Astrocyte of the cerebellum (primary cell): ENCODE measurements around the gene USP43.
A peak's percentile ranks its signal among the peaks of the same experiment; 100 is the strongest.

Source experiments
- DNase-seq: peaks from one replicate; pipeline ENCODE4 v3.0.0-alpha.2; 2011; ENCODE audit warnings: low read depth
- H3K4me3 ChIP-seq: 2 replicates; pipeline ENCODE4 v1.5.1; 2011; ENCODE audit warnings: mild to moderate bottlenecking, low read depth, low read length, moderate library complexity
- in situ Hi-C: cut with HindIII; loops from 2 replicates; pipeline ENCODE4 v1.10.0; 2017; ENCODE audit warnings: low sequenced_read_pairs
- TF ChIP-seq, protein P1 (sequence below): IDR thresholded peaks from 2 replicates; pipeline ENCODE4 v1.5.1; 2012; ENCODE audit warnings: low read length, low read depth, moderate library complexity, mild to moderate bottlenecking; ENCODE audit errors: missing control alignments

Gene USP43

DNA sequence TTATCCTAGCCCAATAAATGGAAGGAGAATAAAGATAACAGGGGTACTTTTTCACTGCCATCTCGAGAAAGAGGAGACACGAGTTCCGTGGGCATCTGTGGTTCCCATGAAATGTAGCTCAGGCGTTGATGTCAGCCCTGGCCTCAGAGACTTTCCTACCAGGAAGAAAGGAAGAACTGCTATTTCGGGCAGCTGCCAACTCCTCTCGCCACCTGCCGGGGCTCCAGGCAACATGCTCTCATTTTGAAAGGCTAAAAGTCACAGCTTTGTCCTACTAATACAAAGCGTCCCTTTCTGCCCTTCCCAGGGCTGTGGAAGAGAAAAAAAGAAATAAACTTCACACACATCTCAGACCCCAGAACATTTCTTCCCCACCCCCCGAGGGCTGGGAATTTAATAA, 80.3 kb downstream of the USP43 start:
- H3K4me3 ChIP-seq, result no peak overlapping the region
- TF ChIP-seq, protein P1, sequence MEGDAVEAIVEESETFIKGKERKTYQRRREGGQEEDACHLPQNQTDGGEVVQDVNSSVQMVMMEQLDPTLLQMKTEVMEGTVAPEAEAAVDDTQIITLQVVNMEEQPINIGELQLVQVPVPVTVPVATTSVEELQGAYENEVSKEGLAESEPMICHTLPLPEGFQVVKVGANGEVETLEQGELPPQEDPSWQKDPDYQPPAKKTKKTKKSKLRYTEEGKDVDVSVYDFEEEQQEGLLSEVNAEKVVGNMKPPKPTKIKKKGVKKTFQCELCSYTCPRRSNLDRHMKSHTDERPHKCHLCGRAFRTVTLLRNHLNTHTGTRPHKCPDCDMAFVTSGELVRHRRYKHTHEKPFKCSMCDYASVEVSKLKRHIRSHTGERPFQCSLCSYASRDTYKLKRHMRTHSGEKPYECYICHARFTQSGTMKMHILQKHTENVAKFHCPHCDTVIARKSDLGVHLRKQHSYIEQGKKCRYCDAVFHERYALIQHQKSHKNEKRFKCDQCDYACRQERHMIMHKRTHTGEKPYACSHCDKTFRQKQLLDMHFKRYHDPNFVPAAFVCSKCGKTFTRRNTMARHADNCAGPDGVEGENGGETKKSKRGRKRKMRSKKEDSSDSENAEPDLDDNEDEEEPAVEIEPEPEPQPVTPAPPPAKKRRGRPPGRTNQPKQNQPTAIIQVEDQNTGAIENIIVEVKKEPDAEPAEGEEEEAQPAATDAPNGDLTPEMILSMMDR, result peak; percentile 65
- peak; percentile 32 for DNase-seq
- in situ Hi-C loops, result no loop called here

DNA sequence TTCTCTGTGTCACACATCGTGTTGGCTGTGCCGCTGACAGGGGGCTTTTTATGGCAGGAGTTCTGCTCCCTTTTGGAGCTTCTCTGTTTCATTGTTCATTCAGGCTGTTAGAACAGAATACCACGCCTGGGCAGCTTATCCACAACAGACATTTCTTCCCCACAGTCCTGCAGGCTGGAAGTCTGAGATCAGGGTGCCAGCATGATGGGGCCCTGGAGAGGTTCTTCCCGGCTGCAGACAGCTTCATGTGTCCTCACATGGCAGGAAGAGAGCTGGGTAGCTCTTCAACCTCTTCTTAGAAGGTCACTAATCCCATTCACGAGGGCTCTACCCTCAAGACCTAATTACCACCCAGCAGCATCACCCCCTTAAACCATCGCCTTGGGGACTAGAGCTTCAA, 81.0 kb downstream of the USP43 start:
- H3K4me3 ChIP-seq, result no peak overlapping the region
- TF ChIP-seq, protein P1, result no peak
- in situ Hi-C loops, result no loop called here
- DNase-seq, result no peak

DNA sequence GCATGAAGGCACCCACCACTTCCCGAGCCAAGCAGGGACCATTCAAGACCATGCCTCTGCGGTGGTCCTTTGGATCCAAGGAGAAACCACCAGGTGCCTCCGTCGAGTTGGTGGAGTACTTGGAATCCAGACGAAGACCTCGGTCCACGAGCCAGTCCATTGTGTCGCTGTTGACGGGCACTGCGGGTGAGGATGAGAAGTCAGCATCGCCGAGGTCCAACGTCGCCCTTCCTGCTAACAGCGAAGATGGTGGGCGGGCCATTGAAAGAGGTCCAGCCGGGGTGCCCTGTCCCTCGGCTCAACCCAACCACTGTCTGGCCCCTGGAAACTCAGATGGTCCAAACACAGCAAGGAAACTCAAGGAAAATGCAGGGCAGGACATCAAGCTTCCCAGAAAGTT, 82.7 kb downstream of the USP43 start:
- in situ Hi-C loops, result no loop called here
- DNase-seq, result no peak
- no peak overlapping the region for H3K4me3 ChIP-seq
- TF ChIP-seq, protein P1, result no peak

DNA sequence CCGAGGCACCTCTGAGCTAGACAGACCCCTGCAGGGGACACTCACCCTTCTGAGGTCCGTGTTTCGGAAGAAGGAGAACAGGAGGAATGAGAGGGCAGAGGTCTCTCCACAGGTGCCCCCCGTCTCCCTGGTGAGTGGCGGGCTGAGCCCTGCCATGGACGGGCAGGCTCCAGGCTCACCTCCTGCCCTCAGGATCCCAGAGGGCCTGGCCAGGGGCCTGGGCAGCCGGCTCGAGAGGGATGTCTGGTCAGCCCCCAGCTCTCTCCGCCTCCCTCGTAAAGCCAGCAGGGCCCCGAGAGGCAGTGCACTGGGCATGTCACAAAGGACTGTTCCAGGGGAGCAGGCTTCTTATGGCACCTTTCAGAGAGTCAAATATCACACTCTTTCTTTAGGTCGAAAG, 83.2 kb downstream of the USP43 start:
- no peak for DNase-seq
- TF ChIP-seq, protein P1, result no peak
- in situ Hi-C loops, result no loop called here
- H3K4me3 ChIP-seq, result no peak overlapping the region

DNA sequence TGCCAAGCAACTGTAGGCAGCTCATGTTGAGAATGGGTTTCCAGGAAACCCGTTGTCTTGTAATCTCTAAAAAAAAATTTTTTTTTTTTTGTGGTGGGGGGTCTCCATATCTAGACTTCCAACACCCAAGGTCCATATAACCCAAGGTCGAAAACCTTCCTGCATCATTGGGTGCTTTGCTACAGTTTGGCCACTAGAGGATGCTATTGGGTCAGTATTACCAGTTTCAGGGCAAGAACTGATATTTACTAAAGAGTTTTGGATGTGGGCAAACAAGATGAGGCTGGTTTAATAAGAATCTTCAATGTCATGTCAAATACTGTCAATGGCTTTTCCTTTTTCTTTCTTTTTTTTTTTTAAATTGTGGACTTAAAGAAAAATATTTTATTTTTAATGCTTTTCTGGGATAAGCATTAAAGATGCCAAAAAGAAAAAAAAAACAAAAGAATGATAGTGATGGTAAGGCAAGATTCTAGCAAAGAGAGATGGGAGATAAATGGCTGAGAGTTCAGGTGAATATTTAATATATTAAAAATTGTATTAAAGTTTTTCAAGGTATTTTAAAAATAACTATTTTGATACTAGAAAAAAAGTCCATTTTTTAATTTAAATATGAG, 83.8 kb downstream of the USP43 start:
- H3K4me3 ChIP-seq, result no peak overlapping the region
- in situ Hi-C loops, result no loop called here
- DNase-seq, result peak; percentile 49
- TF ChIP-seq, protein P1, result peak; percentile 100

DNA sequence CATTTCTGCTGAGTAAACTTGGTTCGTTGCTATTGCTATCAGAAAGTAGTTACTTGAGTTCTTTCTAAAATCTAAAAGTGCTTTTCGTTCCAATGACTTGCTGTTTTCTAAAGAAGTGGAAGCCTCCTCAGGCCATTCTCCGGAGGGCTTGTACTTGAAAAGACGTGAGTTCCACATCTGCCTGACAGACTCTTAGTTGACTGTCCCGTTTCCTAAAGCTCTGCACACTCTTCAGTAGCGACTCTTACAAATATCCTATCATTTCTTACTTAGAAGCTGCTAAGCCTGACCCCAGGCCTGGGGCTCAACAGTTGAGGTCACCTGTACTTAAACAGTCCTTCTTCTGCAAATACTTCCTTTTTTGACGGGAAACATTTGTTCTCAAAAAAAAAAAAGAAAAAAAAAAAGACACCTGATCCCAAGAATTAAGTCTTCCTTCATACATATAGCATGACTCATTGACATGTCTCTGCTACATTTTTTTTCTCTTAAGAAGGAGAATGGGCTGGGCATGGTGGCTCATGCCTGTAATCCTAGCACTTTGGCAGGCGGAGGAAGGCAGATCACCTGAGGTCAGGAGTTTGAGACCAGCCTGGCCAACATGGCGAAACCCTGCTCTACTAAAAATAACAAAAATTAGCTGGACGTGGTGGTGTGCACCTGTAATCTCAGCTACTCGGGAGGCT, 84.6 kb downstream of the USP43 start:
- in situ Hi-C loops, result no loop called here
- TF ChIP-seq, protein P1, result no peak
- no peak for DNase-seq
- H3K4me3 ChIP-seq, result no peak overlapping the region
